ENCODE data around the gene OR2D3.

GRCh38 chr11:6875761-6876160, 45.0 kb upstream of the OR2D3 start:
- TF ChIP-seq CTCF (IDR thresholded peaks at IDR 0.05) (no peak), EZH2 (IDR thresholded peaks at IDR 0.05) (no peak), EZH2phosphoT487 (IDR thresholded peaks at IDR 0.05) (no peak)
